WTC11 (cell line): ENCODE results near the gene ADAM11. TPM values are rescaled to one million over a fixed set of nuclear protein-coding genes. Genes with fewer than 3 reads are reported as not detected.
"Not testable (repeated sequence)": the region's sequence is repeated elsewhere in the genome, so short reads cannot be mapped to it uniquely, and the experiment has no call there.

Source experiments
- ATAC-seq: fragments of 200-7000 bp; cut with Tn5 transposase; 2 replicates; pipeline ENCODE4 v1.10.0; 2021; ENCODE audit warnings: mild to moderate bottlenecking, moderate library complexity
- CTCF ChIA-PET: fragments of 300-600 bp; sonication (Branson Sonifier 250); formaldehyde crosslinking; loops from one replicate; lab custom pipeline; 2021; ENCODE audit warnings: antibody characterized with exemption; lab: Charles Lee
- POLR2A ChIA-PET: fragments of 350-600 bp; sonication (Branson Sonifier 250); formaldehyde crosslinking; loops from one replicate; lab custom pipeline; 2021; ENCODE audit warnings: antibody characterized with exemption; lab: Charles Lee
- DNase-seq: peaks from one replicate; pipeline ENCODE4 v3.0.0; 2021; ENCODE audit warnings: low spot score
- H3K27ac Mint-ChIP-seq: 2 replicates; pipeline ENCODE4 v1.8.0; 2021; ENCODE audit warnings: mixed read lengths
- H3K27me3 Mint-ChIP-seq: 2 replicates; pipeline ENCODE4 v1.8.0; 2021; ENCODE audit warnings: low read depth, mild to moderate bottlenecking, moderate library complexity, mixed read lengths
- H3K36me3 Mint-ChIP-seq: 2 replicates; pipeline ENCODE4 v1.8.0; 2021; ENCODE audit warnings: mixed read lengths
- H3K4me1 Mint-ChIP-seq: 2 replicates; pipeline ENCODE4 v1.8.0; 2022; ENCODE audit warnings: mixed read lengths
- H3K4me3 Mint-ChIP-seq: 2 replicates; pipeline ENCODE4 v1.8.0; 2021; ENCODE audit warnings: mild to moderate bottlenecking, moderate library complexity, mixed read lengths
- H3K9me3 Mint-ChIP-seq: 2 replicates; pipeline ENCODE4 v1.8.0; 2021; ENCODE audit warnings: mixed read lengths
- AFF4 ChIP-seq: sonication (generic); formaldehyde crosslinking; IDR thresholded peaks from 2 replicates; pipeline ENCODE4 v1.8.1; 2023; ENCODE audit warnings: mild to moderate bottlenecking, missing genetic modification reagents, borderline replicate concordance
- ATF1 ChIP-seq: sonication (generic); formaldehyde crosslinking; IDR thresholded peaks from 2 replicates; pipeline ENCODE4 v1.8.1; 2023; ENCODE audit warnings: mild to moderate bottlenecking, moderate library complexity, missing genetic modification reagents
- ESRRA ChIP-seq: sonication (generic); formaldehyde crosslinking; IDR thresholded peaks from 2 replicates; pipeline ENCODE4 v1.8.1; 2022; ENCODE audit warnings: mild to moderate bottlenecking, missing genetic modification reagents, borderline replicate concordance
- GTF2I ChIP-seq: fragments of 250-450 bp; sonication (Bioruptor Pico); conservative IDR thresholded peaks from 2 replicates; pipeline ENCODE4 v1.4.0; 2021; ENCODE audit warnings: mild to moderate bottlenecking
- PREB ChIP-seq: sonication (generic); formaldehyde crosslinking; IDR thresholded peaks from 2 replicates; pipeline ENCODE4 v1.8.1; 2022; ENCODE audit warnings: mild to moderate bottlenecking, missing genetic modification reagents, moderate library complexity, borderline replicate concordance
- SOX15 ChIP-seq: fragments of 250-450 bp; sonication (Bioruptor Pico); IDR thresholded peaks from 2 replicates; pipeline ENCODE4 v1.9.0; 2021; ENCODE audit warnings: mild to moderate bottlenecking
- USF2 ChIP-seq: sonication (generic); formaldehyde crosslinking; IDR thresholded peaks from 2 replicates; pipeline ENCODE4 v1.8.1; 2023; ENCODE audit warnings: mild to moderate bottlenecking, missing genetic modification reagents, moderate library complexity
- ZNF396 ChIP-seq: fragments of 250-450 bp; sonication (Bioruptor Pico); IDR thresholded peaks from 2 replicates; pipeline ENCODE4 v1.8.0; 2021; ENCODE audit warnings: mild to moderate bottlenecking, moderate library complexity, borderline replicate concordance
- ZNF425 ChIP-seq: fragments of 250-450 bp; sonication (Bioruptor Pico); conservative IDR thresholded peaks from 2 replicates; pipeline ENCODE4 v1.9.0; 2021; ENCODE audit warnings: mild to moderate bottlenecking
- ZNF532 ChIP-seq: fragments of 250-450 bp; sonication (Bioruptor Pico); IDR thresholded peaks from 2 replicates; pipeline ENCODE4 v1.9.0; 2021; ENCODE audit warnings: mild to moderate bottlenecking, borderline replicate concordance
- ZSCAN18 ChIP-seq: fragments of 250-450 bp; sonication (Bioruptor Pico); IDR thresholded peaks from 2 replicates; pipeline ENCODE4 v2.1.2; 2022; ENCODE audit warnings: mild to moderate bottlenecking, moderate library complexity
- total RNA-seq: library from RNA; stranded (reverse); gene quantifications from 3 replicates; pipeline ENCODE4 v1.2.3, GENCODE V29; 2021

The ADAM11 gene
- total RNA-seq, 1 experiment from 2014 or later, result 3.0 TPM

- no peak for TF ChIP-seq USF2 (CRISPR knock-in tag)
- no peak for TF ChIP-seq ZNF532
- no peak for TF ChIP-seq ATF1 (CRISPR knock-in tag)
- TF ChIP-seq ZSCAN18 (CRISPR knock-in tag), result no peak
- TF ChIP-seq ZNF425 (CRISPR knock-in tag), result no peak
- no peak for TF ChIP-seq SOX15
- TF ChIP-seq AFF4 (CRISPR knock-in tag), result no peak
- no peak for TF ChIP-seq PREB (CRISPR knock-in tag)
- no peak for TF ChIP-seq ESRRA (CRISPR knock-in tag)
- no peak for TF ChIP-seq ZNF396
- TF ChIP-seq GTF2I (CRISPR knock-in tag), result no peak
Observed at GRCh38 chr17:44745301-44745700, 13.5 kb upstream of the ADAM11 start (continued).

- H3K27me3 Mint-ChIP-seq, ATAC-seq, H3K4me1 Mint-ChIP-seq, H3K27ac Mint-ChIP-seq, H3K9me3 Mint-ChIP-seq, H3K4me3 Mint-ChIP-seq, DNase-seq: not testable (repeated sequence)
- CTCF ChIA-PET, result interaction anchor here (0.7 kb wide), 1 partner anchor 27 kb away, joined by 3 read pairs; no protein-coding TSS in a partner anchor
- H3K36me3 Mint-ChIP-seq, result peaks cover 27% of the 10 kb centered on the region
- POLR2A ChIA-PET, result interaction anchor here (0.7 kb wide), 1 partner anchor 1113 kb away, joined by 4 read pairs; no protein-coding TSS in a partner anchor
Observed at GRCh38 chr17:44745738-44746137, 13.1 kb upstream of the ADAM11 start.
